Activated CD8-positive, alpha-beta T cell treated with anti-CD3 and anti-CD28 coated beads for 36 hours (primary cell): ENCODE measurements around the gene CRAT. TPM values are rescaled to one million over a fixed set of nuclear protein-coding genes. Genes with fewer than 3 reads are reported as not detected.

Source experiments
- ATAC-seq: fragments of 200-7000 bp; cut with Tn5 transposase; one replicate; pipeline ENCODE4 v1.10.0; 2021; ENCODE audit warnings: mild to moderate bottlenecking, moderate library complexity
- CTCF ChIA-PET: fragments of 350-600 bp; sonication (Branson Sonifier 250); formaldehyde crosslinking; loops from one replicate; lab custom pipeline; 2021; ENCODE audit warnings: antibody characterized with exemption; lab: Charles Lee
- POLR2A ChIA-PET: fragments of 350-600 bp; sonication (Branson Sonifier 250); formaldehyde crosslinking; loops from one replicate; lab custom pipeline; 2021; ENCODE audit warnings: antibody characterized with exemption; lab: Charles Lee
- DNase-seq: peaks from one replicate; pipeline ENCODE4 v3.0.0-alpha.2; 2020
- H3K27ac Mint-ChIP-seq: one replicate; pipeline ENCODE4 v1.8.0; 2021; ENCODE audit warnings: mild to moderate bottlenecking, mixed read lengths
- H3K27me3 Mint-ChIP-seq: one replicate; pipeline ENCODE4 v1.8.0; 2021; ENCODE audit warnings: mixed read lengths
- H3K36me3 Mint-ChIP-seq: one replicate; pipeline ENCODE4 v1.8.0; 2021; ENCODE audit warnings: low read depth, mixed read lengths
- H3K4me1 Mint-ChIP-seq: one replicate; pipeline ENCODE4 v1.8.0; 2021; ENCODE audit warnings: low read depth, mixed read lengths
- H3K4me3 Mint-ChIP-seq: one replicate; pipeline ENCODE4 v1.8.0; 2021; ENCODE audit warnings: mild to moderate bottlenecking, moderate library complexity, mixed read lengths
- H3K9me3 Mint-ChIP-seq: one replicate; pipeline ENCODE4 v1.8.0; 2021; ENCODE audit warnings: mixed read lengths
- intact Hi-C: fragments of 100-400 bp; cut with micrococcal nuclease; formaldehyde crosslinking; loops from one replicate; pipeline ENCODE4 v1.10.0; 2022
- total RNA-seq, 2 experiments: library from RNA; stranded (reverse); gene quantifications; one replicate each; pipeline ENCODE4 v1.2.3, GENCODE V29; 2021
- TF ChIP-seq, protein P1 (sequence below): fragments of 200-600 bp; IDR thresholded peaks from one replicate; pipeline ENCODE4 v1.8.0; 2022; ENCODE audit warnings: antibody characterized with exemption, mild to moderate bottlenecking

Gene CRAT
- total RNA-seq, 2 experiments from 2014 or later, result 11.8 to 12.7 TPM

DNA sequence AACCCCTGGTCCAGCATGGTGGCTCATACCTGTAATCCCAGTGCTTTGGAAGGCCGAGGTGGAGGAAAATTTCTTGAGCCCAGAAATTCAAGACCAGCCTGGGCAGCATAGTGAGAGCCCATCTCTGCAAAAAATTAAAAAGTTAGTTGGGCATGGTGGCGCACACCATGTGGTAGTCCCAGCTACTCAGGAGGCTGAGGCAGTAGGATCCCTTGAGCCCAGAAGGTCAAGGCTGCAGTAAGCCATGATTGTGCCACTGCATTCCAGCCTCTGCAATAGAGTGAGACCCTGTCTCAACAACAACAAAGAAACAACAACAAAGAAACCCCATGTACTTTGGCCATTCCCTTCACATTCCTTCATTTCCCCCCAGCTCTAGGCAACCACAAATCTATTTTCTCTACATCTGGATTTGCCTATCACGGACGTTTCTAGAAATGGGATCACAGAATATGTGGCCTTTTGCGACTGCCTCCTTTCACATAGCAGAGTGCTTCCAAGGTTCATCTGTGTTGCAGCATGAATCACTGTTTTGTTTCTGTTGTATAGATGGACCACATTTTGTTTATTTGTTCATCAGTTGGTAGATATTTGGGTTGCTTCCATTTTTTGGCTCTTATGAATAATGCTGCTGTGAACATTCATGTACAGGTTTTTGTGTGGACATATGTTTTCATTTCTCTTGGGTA is 56.3 kb downstream of the CRAT start:
- intact Hi-C loops, result no loop called here
- no peak overlapping the region for H3K4me3 Mint-ChIP-seq
- peaks cover 9% of the 10 kb centered on the region for H3K36me3 Mint-ChIP-seq
- ChIA-PET CTCF (no interaction called here), POLR2A (no interaction called here)
- no peak for ATAC-seq
- no peak overlapping the region for H3K27ac Mint-ChIP-seq
- no peak for DNase-seq
- H3K27me3 Mint-ChIP-seq, result no peaks in the 10 kb centered on the region
- TF ChIP-seq, protein P1, sequence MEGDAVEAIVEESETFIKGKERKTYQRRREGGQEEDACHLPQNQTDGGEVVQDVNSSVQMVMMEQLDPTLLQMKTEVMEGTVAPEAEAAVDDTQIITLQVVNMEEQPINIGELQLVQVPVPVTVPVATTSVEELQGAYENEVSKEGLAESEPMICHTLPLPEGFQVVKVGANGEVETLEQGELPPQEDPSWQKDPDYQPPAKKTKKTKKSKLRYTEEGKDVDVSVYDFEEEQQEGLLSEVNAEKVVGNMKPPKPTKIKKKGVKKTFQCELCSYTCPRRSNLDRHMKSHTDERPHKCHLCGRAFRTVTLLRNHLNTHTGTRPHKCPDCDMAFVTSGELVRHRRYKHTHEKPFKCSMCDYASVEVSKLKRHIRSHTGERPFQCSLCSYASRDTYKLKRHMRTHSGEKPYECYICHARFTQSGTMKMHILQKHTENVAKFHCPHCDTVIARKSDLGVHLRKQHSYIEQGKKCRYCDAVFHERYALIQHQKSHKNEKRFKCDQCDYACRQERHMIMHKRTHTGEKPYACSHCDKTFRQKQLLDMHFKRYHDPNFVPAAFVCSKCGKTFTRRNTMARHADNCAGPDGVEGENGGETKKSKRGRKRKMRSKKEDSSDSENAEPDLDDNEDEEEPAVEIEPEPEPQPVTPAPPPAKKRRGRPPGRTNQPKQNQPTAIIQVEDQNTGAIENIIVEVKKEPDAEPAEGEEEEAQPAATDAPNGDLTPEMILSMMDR, result no peak
- no peaks in the 10 kb centered on the region for H3K9me3 Mint-ChIP-seq
- no peaks in the 10 kb centered on the region for H3K4me1 Mint-ChIP-seq

DNA sequence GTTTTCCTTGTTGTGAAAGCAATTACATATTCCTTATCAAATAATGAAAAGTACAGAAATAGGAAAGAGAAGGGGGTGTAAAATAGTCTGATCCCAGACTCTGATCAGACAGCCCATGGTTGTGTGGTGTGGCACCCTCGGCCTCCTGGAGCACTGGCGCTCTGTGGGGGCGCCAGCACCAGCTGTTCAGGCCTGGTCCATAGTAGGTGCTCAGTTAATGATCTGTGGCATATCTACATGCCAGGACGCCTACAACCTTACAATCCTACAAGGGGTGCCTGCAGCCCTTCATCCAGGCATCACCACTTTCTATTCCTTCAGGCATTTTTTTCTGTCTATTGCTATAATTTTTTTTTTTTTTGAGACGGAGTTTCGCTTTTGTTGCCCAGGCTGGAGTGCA is 57.6 kb downstream of the CRAT start:
- Mint-ChIP-seq H3K9me3 (no peaks in the 10 kb centered on the region), H3K27ac (no peak overlapping the region), H3K27me3 (no peaks in the 10 kb centered on the region), H3K36me3 (peaks cover 6% of the 10 kb centered on the region), H3K4me3 (no peak overlapping the region), H3K4me1 (no peaks in the 10 kb centered on the region)
- POLR2A ChIA-PET, result no interaction called here
- TF ChIP-seq, protein P1, result no peak
- no peak for DNase-seq
- CTCF ChIA-PET, result no interaction called here
- no peak for ATAC-seq
- intact Hi-C loops, result no loop called here

DNA sequence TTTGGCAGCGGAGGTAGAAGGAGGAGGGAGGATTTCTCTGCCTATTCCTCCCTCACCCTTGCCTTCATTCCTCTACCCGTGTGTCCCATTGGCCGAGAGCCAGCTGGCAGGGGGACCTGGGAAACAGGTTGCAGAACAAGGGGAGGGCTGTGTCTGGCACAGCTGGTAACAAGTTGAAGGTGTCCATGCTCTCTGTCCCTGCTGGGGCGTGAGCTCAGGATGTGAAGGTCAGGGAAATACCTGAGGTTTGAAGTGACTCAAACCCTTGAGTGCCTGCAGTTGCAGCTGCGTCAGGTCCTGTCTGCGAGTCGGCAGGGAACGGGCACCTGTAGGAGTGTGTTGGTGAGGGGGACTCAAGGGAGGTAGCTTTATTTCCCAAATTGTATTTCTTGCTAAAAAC is 58.0 kb downstream of the CRAT start:
- TF ChIP-seq, protein P1, result no peak
- H3K4me3 Mint-ChIP-seq, result no peak overlapping the region
- ChIA-PET CTCF (no interaction called here), POLR2A (no interaction called here)
- H3K9me3 Mint-ChIP-seq, result no peaks in the 10 kb centered on the region
- H3K27me3 Mint-ChIP-seq, result no peaks in the 10 kb centered on the region
- ATAC-seq (no peak), DNase-seq (no peak)
- H3K27ac Mint-ChIP-seq, result no peak overlapping the region
- intact Hi-C loops, result no loop called here
- peaks cover 6% of the 10 kb centered on the region for H3K36me3 Mint-ChIP-seq
- no peaks in the 10 kb centered on the region for H3K4me1 Mint-ChIP-seq

Other genes starting within 250 kb of the CRAT start
- gene KYAT1, start 228.8 kb downstream of the CRAT start, total RNA-seq, result 10 to 100 TPM; 17.0 to 18.6 TPM
- 10 to 100 TPM; 15.1 to 16.2 TPM for gene LRRC8A, start 228.7 kb downstream of the CRAT start, total RNA-seq
- gene PHYHD1, start 189.8 kb downstream of the CRAT start, total RNA-seq, result 1 to 10 TPM in 1 of 2 experiments, under 1 TPM in 1; 0.61 to 1.5 TPM
- 1 to 10 TPM; 5.7 TPM for gene DOLK, start 163.2 kb downstream of the CRAT start, total RNA-seq
- 100 to 1,000 TPM in 1 of 2 experiments, 10 to 100 TPM in 1; 96.2 to 110 TPM for gene NUP188, start 163.1 kb downstream of the CRAT start, total RNA-seq
- gene SH3GLB2, start 82.5 kb downstream of the CRAT start, total RNA-seq, result 10 to 100 TPM; 49.3 to 50.8 TPM
- 10 to 100 TPM; 34.6 to 35.8 TPM for gene MIGA2, start 74.2 kb downstream of the CRAT start, total RNA-seq
- 10 to 100 TPM; 12.7 to 15.2 TPM for gene DOLPP1, start 29.7 kb downstream of the CRAT start, total RNA-seq
- gene PTPA, start 622 bp upstream of the CRAT start, total RNA-seq, result 10 to 100 TPM; 95.3 to 98.5 TPM
- 1 to 10 TPM; 3.7 to 4.1 TPM for gene IER5L, start 67.5 kb upstream of the CRAT start, total RNA-seq